GM12891 (cell line): ENCODE data around the gene ALKBH7.

Experiments
- PAX5 ChIP-seq: IDR thresholded peaks from 2 replicates; pipeline ENCODE4 v1.6.1; 2011; ENCODE audit warnings: low read length, moderate library complexity, mild to moderate bottlenecking; ENCODE audit not compliant: insufficient read depth, severe bottlenecking
- POLR2A ChIP-seq: IDR thresholded peaks from 2 replicates; pipeline ENCODE4 v1.6.1; 2011; ENCODE audit warnings: low read depth, low read length, control low read depth
- POLR2AphosphoS5 ChIP-seq: IDR thresholded peaks from 2 replicates; pipeline ENCODE4 v1.6.1; 2011; ENCODE audit warnings: low read depth, low read length, control low read depth
- SPI1 ChIP-seq: IDR thresholded peaks from 2 replicates; pipeline ENCODE4 v1.6.1; 2011; ENCODE audit warnings: low read depth, low read length, control low read depth
- TAF1 ChIP-seq: IDR thresholded peaks from 2 replicates; pipeline ENCODE4 v1.6.1; 2011; ENCODE audit warnings: low read depth, low read length, control low read depth

- TF ChIP-seq POLR2A (no peak), POLR2AphosphoS5 (no peak), TAF1 (no peak), PAX5 (no peak), SPI1 (no peak)
Observed at GRCh38 chr19:6381030-6381750, 8.6 kb downstream of the ALKBH7 start.
